ENCODE measurements around the gene XIST.

DNA sequence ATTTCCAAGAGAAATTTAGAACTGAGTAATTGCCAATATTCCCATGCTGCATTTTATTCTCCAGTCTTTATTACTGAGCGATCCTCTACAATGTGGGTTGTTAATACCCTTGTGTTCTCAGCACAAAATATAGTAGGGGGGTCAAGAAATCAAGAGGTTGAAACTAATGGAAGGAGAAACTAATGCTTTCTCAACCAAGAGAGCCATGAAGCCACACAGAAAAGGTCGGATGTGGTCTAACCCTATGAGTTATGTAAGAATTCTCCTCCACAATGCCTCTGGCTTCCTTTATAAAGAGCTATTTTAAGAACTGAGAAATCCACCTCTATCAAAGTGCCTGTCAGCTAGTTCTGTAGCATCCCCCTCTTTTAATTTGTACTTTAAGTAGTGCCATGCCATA lies 21.0 kb downstream of the XIST start:
- no peak for TF ChIP-seq CTCF (conservative IDR thresholded peaks at IDR 0.05 in 1 of 2, IDR thresholded peaks at IDR 0.05 in 1 of 2; ENCODE audit: low read depth in 1 of 2, low read length in 2 of 2)
- no peak for TF ChIP-seq EZH2 (IDR thresholded peaks at IDR 0.05; ENCODE audit: low read length, missing control alignments)
